ENCODE results near the gene TRIM4. TPM values are rescaled to one million over a fixed set of nuclear protein-coding genes. Genes with fewer than 3 reads are reported as not detected.
"Not testable (repeated sequence)": the region's sequence is repeated elsewhere in the genome, so short reads cannot be mapped to it uniquely, and the experiment has no call there.

Gene TRIM4
- total RNA-seq, 1 donor from 2014 or later, result 22.8 TPM

DNA sequence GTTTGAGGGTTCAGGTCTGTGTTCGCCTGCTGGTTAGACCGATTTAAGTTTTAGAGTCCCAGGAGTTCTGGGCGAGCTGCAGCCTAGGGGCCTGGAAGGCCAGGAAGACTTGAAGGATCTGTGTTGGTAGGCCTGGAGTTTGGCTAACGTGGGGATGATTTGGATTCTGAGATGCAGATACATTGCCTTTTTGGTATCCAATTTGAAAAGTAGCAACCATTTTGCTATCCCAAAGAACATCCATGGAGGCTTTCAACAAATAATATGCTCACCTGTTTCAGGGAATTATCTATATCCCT is 433 bp upstream of the TRIM4 start:
- no peak for DNase-seq

DNA sequence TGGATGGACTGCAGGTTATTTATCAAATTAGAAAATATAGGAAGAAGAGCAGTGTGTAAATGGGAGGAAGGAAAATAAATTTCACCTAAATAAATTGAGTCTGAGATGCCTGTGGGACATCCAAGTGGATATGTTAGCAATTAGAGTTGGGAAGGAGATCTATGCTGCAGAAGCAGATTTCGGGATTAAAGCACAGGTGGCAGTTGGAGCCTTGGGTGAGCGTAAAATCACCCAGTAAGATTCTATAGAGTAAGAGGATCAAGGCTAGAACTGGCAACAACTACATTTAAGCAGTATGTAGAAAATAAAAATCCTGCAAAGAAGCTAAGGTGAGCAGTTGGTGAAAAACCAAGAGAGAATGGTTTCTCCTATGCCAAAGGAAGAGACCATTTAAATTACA is 8.4 kb downstream of the TRIM4 start:
- no peak for DNase-seq

DNA sequence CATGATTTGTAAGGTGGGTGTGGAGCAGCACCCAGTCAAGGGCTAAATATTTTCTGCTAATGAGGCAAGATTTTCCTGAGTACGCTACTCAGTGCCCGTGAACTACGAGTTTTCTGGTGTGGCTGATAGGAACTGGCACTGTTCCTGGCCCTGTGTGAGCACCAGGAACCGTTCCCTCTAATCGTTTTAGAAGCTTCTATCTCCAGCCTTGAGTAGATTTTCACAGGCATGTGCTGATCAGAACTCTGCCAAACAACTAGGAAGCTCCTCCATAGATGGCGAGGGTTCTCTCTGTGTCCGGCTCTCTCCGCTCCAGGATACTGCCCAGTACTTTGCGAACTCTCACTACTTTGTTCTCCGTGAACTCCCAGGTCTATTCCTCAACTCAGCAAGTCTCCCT is 17.7 kb downstream of the TRIM4 start:
- no peak for DNase-seq

DNA sequence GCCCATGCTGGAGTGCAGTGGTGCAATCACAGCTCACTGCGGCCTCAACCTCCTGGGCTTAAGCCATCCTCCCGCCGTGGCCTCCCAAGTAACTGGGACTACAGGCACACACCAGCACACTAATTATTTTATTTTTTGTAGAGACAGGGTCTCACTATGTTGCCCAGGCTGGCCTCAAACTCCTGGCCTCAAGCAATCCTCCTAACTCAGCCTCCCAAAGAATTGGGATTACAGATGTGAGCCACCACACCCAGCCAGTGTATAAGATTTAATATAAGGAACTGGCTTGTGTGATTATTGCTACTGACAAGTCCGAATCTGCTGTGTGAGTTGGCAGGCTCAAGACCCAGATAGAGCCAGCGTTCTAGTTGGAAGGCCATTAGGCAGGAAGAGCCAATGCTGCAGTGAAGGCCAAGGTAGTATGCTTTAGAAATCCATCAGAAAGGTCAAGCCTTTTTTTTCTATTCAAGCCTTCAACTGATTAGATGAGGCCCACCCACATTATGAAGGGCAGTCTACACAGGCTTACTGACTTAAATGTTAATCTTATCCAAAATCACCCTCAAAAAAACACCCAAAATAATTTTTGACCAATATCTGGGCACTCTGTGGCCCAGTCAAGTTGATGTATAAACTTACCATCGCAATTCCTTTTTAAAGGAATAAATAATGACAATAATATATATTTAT is 19.4 kb downstream of the TRIM4 start:
- DNase-seq, result no peak

DNA sequence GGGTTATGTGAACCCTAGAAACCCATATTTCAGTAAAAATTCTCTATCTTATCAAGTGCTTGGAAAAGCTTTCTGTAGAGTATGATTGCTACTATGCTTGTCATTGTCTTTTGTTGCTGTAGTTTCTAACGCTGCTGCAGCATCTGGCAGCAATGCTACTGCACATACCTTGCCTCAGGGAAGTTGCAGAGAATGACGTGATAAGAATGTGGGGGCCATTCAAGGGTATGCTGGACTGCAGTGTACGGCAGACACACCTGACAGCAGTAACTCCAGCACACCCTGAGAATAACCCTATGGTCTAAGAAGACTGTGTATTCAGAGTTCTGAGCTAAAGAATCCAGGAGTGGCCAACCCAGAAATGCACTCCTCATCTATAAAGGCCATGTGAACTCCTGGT is 20.5 kb downstream of the TRIM4 start:
- DNase-seq, result no peak

DNA sequence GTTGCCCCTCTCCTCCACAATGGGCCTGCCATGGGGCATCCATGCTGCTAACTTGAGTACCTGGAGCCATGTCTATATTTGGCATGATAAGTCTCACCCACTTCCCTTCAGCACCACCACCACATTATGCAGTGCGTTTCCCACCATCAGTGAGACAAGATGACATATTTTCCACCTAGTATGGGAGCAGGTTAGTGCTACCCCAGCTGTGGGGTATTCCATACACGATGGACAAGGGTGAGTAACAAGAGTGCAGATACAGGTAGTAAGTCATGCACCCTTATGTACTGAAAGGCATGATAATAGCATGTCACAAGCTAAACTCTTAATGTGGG is 21.3 kb downstream of the TRIM4 start:
- no peak for DNase-seq

DNA sequence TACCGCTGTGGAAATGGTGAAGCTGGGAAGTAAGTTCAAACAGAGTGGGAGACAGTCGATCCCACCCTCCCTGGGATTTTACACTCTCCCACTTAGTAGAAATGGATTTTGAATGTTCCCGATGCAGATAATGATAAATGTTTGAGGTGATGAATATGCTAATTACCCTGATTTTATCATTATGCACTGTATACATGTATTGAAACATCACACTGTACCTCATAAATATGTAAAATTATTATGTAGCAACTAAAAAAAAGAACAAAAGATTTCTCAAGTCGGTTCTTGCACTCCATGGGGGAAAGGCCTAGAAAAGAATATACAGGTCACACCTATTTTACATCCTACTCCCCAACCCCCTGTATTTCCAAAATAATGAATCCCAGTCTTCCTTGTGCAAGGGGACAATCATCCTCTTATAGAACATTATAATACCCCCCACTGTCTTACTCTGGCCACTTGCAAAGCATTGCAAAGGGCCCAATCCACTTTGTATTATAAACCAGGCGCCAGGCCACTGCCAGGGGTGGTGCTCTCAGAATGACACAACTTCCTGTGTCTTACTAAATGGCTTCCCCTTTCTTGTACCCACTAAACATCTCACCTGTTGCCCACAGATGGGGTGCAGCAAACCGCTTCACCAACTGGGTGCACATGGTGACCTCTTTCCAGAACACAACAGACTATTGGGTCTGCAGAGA is 21.9 kb downstream of the TRIM4 start:
- no peak for DNase-seq

DNA sequence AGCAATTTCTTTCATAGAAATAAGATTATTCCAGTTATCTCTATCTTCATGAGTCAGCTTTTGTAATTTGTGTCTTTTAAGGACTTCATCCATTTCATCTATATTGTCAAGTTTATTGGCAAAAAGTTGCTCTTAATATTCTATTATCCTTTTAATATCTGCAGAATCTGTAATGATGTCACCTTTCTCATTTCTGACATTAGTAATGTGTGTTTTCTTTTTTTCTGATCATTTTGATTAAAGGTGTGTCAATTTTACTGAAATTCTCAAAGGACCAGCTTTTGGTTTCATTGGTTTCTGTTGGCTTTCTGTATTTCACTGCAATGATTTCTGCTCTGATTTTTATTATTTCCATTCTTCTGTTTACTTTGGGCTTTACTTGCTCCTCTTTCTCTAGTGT is 24.6 kb downstream of the TRIM4 start:
- DNase-seq, result no peak

DNA sequence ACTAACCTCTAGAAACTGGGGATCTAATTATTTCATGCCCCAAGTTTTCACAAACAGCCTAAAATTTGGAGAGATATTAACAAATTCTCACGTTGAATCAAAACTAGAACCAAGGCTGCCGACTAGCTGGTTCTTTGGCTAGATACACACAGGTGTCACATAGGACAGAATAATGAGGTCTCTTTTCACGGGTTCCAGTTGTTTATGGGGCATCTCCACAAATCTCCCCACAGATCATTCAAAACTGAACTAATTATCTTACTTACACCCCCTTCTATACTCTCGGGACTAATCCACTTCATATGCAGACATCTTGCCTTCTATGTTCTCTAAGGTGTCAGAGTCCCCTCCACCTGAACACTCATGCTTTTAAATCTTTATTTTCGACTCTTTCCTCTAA is 26.1 kb downstream of the TRIM4 start:
- DNase-seq, result no peak

DNA sequence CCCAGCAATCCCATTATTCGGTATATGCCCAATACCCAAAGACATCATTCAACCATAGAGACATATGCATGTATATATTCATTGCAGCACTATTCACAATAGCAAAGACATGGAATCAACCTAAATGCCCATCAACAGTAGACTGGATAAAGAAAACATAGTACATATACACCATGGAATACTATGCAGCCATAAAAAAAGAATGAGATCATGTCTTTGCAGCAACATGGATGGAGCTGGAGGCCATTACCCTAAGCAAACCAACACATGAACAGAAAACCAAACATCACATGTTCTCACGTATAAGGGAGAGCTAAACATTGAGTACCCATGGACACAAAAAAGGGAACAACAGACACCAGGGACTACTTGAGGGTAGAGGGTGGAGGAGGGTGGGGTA is 29.0 kb downstream of the TRIM4 start:
- not testable (repeated sequence) for DNase-seq

DNA sequence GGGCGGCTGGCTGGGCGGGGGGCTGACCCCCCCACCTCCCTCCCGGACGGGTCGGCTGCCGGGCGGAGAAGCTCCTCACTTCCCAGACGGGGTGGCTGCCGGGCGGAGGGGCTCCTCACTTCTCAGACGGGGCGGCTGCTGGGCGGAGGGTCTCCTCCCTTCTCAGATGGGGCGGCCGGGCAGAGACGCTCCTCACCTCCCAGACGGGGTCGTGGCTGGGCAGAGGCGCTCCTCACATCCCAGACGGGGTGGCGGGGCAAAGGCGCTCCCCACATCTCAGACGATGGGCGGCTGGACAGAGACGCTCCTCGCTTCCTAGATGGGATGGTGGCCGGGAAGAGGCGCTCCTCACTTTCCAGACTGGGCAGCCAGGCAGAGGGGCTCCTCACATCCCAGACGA is 31.0 kb downstream of the TRIM4 start:
- not testable (repeated sequence) for DNase-seq

DNA sequence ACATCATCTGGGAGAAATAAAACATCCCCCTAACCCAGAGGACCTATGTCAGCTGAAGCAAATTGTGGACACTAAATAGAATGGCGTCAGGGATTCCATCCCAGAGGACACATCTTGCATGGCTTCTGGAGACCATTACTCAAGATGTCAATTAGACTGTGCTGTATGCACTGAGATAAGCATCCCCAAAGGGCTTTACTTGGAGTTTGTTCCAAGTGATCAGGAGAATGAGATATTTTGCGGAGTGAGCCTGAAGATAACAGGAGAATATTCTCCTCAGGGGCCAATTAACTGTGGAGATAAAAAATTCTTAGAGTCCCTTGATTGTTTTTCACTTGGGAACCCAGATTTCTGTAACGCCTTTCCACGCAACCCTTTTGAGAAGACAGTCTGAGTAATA is 38.0 kb downstream of the TRIM4 start:
- no peak for DNase-seq

DNA sequence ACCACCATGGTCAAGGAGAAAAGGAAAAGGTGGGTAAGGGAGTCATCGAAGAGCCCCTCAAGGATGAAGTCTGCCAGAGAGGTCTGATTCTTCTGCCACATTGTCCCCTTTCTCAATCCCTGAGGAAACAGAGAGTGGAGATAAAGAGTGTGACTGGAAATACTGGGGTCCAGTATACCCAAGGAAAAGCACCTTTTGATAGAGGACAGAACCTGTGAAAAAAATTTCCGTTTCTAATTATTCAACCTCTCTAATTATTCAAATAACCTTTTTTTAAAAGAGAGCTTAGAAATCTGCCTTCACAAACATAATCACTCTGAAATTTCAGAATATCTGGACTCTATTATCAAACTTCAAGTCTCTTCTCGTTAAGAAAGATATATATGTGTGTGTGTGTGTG is 42.4 kb downstream of the TRIM4 start, which contains the start of gene OR2AE1:
Gene OR2AE1 (minus strand): TSS at position 101 of the 400 bp plus-strand sequence. CDS start 0 bp downstream, at position 101.
- DNase-seq, result no peak

DNA sequence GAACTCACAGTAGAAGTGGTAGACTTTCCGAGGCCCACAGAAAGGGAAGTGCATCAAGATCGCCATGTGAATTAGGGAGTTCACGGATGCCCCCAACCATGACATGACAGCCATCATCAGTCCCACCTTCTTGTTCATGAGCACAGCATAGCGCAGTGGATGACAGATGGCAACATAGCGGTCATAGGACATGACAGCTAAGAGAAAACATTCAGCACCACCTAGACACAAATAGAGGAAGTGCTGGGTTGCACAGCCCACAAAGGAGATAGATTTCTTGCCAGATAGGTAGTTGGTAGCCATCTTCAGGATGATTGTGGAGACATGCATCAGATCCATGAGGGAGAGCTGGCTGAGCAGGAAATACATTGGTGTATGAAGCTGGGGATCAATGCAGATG is 42.8 kb downstream of the TRIM4 start:
- DNase-seq, result no peak

DNA sequence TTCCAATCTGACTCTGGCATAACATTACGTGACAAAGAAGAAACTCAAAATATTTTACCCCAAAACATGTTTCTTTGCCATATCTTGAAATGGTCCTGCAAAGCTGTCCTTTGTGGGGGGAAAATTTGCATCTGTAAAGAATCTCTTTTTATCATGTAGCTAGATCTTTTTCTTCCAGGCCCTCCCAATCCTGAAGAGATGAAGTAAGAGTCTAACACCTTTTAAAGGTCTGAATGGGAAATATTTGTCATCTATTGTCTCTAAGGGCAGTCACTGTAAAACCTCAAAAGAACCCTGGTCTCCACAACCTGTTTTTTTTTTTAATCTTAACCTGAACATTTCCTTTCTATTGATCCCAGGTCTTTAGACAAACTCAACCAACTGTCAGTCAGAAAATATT is 51.1 kb downstream of the TRIM4 start:
- no peak for DNase-seq

DNA sequence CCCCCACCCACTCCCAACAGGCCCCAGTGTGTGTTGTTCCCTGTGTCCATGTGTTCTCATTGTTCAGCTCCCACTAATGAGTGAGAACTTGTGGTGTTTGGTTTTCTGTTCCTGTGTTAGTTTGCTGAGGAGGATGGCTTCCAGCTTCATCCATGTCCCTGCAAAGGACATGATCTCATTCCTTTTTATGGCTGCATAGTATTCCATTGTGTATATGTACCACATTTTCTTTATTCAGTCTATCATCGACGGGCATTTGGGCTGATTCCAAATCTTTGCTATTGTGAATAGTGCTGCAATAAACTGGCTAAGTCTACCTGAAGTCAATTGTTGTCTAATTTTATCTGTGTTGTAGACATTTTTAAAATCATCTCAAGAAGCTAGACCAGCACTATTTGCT is 51.9 kb downstream of the TRIM4 start:
- not testable (repeated sequence) for DNase-seq

DNA sequence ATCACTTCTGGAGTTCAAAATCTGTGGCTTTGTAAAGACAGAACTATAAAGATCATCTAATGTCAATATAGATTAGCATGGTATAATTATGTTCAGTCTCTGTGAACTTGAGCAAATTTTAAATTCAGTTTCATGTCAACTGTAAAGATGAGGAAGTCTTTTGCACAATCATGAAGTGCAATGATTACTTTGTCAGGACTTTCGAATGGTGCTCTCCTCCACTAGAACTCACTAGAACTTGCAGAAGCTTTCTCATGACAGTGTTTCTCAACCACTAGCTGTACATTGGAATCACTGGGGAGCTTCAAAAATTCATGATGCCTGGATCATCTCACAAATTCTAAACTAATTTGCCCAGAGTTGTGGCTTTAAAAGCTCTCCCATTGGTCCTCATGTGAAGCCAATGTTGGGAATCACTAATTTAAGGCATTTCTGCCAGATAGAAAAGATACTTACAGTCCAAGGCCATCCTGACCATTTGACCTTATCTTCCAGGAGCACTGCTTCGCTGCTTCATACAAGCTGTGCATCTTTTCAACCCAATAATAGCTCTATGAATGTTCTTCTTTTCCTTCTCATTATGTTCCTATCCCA is 55.4 kb downstream of the TRIM4 start:
- no peak for DNase-seq

DNA sequence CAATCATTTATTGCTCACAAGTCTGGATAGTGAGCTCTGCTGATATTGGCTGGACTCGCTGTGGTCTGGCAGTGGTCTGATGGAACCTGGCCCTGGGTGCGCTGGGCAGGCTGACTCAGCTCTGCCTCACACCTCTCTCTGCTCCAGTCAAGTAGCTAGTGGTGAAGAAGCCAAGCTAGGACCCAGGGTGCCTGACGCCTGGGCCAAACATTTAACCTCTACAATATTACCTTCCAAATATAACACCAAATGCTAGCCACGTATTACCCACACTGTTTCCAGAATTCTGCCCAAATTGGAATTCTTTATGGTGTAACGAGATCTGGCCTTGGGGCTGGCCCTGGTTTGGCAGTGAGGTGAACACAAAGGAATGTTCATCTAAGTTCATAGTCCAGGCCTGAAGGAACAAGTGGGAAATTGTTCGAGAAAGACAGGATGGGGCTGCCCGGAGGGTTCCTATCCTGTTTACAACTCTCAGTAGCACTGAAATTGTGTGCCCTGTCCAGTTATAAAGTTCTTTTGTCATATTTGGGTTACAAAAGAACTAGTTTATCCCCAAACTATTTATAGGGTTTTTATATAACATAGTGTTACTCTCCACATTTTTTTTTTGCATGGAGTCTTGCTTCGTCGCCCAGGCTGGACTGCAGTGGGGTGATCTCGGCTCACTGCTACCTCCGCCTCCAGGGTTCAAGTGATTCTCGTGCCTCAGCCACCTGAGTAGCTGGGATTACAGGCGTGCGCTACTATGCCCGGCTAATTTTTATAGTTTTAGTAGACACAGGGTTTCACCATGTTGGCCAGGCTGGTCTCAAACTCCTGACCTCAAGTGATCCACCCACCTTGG is 58.8 kb downstream of the TRIM4 start:
- DNase-seq, result peak; percentile 3

DNA sequence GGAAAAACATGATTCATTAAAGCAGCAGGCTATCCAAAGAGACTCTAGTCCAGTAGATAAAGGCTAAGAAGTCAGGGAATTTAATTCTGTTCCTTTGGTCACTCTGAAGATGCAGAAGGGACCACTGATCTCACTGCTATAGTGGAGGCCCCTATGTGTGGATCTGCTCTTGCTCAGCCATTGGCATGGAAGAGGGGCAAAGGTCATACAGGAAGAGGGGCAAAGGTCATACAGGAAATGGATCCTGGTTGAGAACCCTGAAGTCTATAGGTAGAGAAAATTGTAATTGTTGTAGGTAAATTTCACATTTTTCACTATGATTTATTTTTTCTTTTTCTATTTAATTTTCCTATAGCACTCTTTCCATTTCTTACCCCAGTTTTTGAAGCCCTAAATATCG is 64.1 kb downstream of the TRIM4 start:
- DNase-seq, result no peak

DNA sequence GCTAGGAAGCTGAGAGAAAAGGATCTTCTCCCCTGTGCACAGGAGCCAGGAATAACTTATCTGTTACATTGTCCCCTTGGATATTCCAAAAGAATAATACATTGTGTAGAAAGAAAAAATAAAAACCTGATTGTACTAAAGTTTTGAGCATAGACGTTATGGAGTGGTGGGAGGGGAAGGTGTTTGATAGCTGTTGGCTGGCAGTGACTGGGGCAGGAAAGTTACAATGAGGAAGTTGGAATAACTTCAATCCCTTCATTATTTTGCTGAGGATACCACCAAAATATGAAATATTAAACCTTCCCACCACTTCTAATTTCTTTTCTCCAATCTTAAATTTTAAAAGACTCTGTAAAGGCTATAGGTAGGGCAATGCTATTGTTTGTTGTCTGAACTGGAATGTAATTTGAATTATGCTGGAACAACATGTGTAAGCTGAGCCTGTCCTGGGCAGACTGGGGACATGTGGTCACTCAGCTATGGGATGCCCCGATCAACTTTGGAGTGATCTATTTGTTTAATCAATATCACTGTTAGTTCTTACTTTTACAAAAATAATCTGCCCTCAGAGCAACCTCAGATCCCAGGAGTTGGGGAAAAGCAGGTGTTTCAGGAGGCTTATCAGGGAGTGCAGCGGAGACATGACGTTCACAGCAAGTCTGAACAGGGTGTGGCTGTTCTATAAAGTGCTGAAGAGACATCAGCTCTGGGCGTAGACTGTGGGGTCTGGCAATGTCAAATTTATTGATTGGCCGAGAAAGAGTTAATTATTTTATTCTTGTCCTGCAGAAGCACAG is 70.7 kb downstream of the TRIM4 start:
- no peak for DNase-seq

DNA sequence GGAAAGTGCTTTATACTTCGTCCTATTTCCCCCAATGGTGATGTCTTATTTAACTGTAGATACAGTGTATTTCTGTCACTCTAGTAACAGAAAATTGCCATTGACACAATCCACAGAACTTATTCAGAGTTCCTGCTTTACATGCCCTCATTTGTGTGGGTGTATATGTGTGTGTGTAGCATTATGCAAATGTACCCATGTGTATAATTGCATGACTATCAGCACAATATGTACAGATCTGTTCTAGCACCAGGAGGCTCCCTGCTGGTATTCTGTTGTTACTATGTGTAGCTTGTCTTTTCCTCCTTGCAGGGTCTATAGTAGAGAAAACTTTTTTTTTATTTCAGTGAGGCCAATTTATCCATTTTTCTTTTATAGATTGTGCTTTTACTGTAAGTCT is 75.0 kb downstream of the TRIM4 start:
- DNase-seq, result no peak

DNA sequence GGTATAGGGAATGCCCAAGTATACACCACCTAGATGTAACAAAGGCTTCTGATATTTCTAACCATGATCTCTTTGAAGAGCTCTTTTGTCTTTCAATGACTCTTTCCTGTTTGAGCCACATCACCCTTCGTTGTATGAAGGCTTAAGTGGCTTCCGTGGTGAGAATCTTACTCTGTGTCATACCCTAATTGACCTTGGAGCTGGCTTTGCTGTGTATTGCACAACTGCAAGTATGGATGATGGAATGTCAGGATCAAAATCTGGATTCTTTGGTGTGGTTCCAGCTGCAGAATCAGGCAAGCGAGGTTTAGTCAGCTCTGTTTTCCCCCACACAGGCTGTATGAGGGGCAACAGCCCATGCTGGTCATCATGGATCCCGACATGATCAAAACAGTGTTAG is 75.5 kb downstream of the TRIM4 start:
- DNase-seq, result no peak

Data from tongue (tissue), 2 donors.